Fibroblast of skin of left biceps (primary cell): ENCODE data around the gene SMCHD1.
"Not testable (repeated sequence)": the region's sequence is repeated elsewhere in the genome, so short reads cannot be mapped to it uniquely, and the experiment has no call there.

Experiments used
- DNase-seq, 2 experiments: peaks; one replicate each; pipeline ENCODE4 v3.0.0-alpha.2; 2013; ENCODE audit warnings: low read depth in 2 of 2

The SMCHD1 gene

DNA sequence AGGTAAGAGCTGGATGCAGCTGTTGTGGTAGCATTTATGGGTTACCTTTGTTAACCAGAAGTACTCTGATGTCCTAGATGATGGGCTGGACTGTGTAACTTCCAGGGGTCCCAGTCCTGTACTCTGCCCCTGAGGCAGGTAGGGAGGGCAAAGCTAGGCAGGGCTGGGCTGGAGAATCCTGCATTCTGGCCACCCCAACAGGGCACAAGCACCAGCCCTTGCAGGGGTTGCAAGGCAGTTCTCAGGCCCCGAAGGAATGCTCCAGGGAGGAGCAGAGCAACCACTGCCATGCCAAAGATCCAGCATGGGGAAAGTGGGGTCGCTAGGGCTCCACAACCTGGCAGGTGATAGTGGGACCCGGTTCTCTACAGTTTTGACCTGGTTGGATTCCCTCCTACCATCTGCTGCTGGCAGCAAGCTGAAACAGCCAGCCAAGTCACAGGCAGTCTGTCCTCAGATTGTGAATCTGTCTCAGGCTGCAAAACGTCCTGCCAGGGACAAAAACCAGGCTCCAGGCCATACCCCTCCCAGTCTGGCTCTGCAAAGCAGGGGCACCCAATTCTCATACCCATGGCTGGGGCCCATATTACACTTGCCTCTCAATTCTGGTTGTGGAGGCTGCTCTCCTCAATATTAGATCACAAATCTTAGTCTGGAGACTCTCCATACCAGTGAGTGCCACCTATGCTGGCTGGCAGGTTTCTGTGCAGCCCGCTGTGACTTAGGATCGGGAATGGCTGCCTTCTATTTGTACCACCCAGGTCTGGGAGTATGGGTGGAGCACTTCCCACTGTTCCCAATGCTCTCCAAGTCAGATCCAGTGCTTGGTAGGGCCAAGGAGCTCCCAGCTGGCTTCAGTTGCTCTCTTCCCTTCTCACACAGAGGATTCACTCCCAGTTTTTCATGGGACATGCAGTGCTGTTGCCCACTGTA lies 61.1 kb downstream of the SMCHD1 start:
- no peak for DNase-seq

DNA sequence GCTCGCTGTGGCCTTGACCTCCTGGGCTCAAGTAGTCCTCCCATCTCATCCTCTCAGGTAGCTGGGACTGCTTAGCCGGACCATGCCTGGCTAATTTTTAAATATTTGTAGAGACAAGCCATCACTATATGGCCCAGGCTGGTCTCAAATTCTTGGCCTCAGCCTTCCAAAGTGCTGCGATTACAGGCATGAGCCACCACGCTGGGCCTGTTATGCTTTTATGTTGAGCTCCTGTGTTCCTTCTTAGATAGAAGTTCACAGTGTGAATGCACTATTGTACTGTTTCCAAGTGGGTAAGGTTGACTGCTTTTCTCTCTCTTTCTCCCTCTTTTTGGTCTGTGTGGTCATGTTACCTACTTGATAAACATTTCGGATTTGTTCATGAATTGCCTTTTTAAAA lies 61.9 kb downstream of the SMCHD1 start:
- no peak for DNase-seq

DNA sequence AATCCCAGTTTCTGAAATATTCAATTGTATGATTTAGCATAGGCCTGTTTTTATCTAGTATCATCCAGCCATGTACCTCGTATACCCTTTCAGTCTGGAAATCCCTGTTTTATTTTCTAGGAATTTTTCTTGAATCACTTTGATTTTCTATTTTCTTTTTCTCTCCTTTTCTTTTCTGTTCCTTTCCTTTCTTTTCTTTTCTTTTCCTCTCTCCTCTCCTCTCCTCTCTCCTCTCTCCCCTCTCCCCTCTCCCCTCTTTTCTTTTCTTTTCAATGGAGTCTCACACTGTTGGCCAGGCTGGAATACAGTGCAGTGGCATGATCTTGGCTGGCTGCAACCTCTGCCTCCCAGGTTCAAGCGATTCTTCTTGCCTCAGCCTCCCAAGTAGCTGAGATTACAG lies 63.5 kb downstream of the SMCHD1 start:
- no peak for DNase-seq

DNA sequence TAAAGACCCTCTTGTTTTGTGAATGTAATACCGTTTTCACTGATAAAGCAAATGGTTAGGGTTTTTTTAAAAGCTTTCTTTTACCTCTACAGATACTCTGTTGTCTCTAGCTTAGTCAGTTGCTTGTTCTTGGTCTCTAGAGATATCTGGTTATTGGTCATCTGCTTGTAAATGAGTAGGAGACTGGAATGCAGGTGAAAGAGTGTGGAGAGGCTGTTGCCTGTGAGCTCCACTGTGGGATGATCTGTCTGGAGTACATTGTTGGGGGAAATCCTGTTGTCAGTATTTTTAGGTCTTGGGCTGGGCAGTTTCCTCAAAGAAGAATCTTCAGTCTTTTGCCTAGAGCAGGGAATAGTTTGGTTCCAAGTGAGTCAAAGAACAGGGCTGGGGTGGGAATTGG lies 67.7 kb downstream of the SMCHD1 start:
- no peak for DNase-seq

DNA sequence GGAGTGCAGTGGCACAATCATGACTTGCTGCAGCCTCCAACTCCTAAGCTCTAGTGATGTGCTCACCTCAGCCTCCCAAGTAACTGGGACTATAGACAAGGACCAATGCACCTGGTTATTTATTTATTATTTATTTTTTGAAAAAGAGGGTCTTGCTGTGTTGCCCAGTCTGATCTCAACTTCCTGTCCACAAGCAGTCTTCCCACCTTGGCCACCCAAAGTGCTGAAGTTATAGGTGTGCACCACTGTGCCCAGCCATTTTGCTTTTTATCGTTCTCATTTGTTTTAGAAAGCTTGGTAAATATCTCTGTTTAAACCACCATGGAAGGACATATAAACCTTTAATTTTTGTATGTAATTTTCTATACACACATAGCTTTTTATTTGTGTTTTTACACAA lies 74.2 kb downstream of the SMCHD1 start:
- no peak for DNase-seq

DNA sequence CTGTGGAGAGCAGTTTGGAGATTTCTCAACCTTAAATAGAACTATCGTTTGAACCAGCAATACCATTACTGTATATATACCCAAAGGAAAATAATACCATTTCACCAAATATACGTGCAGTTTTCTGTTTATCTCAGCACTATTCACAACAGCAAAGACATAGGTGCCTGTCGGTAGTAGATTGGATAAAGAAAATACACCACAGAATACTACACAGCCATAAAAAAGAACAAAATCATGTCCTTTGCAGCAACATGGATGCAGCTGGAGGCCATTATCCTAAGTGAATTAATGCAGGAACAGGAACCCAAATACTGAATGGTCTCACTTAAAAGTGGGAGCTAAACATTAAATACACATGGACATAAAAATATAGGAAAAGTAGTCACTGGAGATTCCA lies 81.3 kb downstream of the SMCHD1 start:
- no peak for DNase-seq

DNA sequence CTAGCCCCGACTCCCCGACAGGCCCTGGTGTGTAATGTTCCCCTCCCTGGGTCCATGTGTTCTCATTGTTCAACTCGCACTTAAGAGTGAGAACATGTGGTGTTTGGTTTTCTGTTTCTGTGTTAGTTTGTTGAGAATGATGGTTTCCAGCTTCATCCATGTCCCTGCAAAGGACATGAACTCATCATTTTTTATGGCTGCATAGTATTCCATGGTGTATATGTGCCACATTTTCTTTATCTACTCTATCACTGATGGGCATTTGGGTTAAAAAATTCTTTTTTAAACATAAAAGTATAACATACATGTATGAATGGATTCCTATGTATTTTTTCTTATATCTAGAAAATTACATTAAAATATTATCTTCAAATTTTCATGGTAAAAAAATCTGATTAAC lies 84.6 kb downstream of the SMCHD1 start:
- not testable (repeated sequence) for DNase-seq

DNA sequence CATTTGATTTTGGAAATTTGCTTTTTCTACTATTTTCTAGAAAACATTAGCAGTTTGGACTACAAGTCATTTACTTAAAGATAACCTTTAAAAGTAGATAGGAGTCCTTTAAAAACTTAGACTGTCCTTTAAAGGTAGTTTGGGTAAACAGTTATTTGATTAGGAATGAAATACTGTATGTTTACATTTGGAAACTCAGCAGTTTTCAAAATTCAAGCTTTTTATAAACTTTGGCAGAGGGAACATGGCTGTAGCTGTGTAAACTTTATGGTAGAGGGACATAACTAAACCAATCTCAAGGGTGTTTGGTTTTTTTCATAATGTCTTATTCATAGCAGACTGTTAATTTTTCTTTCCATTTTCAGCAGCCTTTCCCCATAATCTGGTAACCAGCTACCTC lies 90.7 kb downstream of the SMCHD1 start:
- no peak for DNase-seq

DNA sequence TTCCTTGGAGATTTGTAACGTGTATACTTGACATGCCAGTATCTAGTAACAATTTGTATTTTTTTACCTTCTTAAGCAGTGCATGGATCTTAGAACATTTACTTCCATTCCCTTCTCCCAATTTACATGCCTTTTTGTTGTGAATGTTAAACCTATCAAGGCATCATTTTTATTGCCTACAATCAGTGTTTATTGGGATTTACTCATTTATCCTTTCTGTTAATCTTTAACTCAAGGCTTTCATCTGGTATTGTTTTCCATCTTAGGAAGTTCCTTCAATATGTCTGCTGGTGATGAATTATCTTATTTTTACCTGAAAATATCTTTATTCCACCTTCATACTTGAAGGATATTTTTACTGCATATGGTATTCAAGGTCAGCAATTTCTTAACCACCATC lies 102.8 kb downstream of the SMCHD1 start:
- no peak for DNase-seq

DNA sequence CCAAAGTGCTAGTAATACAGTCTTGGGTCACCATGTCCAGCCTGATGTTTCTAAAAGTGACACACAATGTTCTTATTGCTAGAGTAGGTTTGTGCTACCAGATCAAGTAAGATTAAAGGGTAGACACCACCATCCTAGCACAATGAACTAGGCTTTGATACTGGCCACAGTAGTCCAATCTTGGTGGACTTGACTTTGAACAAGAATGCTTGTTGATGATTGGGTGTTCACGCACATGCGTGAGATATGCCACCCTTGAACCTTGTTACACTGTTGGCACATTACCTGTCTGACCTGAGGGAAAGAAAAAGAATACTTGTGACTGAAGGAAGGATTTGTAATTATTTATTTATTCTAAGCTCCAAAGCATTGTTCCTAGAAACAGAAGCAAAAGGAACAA lies 119.1 kb downstream of the SMCHD1 start:
- DNase-seq, result no peak

DNA sequence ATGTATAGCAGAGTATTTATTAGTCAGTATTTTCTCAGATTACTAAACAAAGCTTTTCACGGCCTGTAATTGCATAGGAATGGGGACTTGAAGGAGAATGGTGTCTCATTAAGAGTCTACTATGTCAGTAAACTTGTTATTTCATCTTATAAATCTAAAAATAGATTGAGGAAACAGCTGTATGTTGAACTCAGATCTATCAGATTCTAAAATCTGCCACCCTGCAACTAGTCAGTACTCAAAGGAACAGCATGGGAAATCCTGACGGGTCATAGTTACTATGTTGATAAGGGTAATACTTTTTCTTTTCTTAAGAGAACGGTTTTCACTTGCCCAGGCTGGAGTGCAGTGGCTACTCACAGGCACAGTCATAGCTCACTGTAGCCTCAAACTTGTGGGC lies 121.1 kb downstream of the SMCHD1 start:
- DNase-seq, result no peak

DNA sequence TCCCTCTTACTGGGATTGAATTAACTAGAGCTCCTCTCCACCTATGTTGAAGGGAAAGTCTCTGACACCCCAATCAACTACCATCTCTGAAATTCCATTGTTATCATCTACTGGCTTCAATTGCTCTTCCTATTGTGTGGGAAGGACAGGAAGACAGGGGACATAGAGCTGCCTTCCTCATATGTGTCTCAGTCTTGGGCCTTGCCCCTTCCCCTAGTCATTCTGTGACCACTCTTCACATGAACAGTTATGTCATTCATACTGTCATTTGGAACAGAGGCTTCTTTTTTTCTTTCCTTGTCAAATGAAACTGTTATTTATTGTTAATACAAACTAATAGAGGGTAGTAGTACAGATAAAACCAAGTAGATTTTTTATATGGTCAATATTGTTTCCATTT lies 121.7 kb downstream of the SMCHD1 start:
- DNase-seq, result no peak

DNA sequence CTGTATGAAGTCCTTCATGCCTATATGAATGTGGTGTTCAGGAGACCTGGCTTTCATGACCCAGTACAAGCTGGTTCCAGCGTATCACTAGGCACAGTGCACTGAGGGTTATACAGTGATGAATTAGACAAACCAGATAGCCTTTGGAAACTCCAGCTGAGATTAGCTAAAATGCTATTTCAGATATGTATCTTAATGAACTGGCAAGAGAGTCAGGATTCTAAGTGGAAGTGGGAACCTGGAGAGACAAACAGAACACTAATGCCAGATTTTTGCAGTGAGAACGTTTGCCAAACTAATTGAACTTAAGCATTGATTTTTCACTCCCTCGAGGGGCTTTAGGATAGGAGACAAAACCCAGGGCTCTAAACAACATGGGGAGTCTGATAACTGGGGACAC lies 125.2 kb downstream of the SMCHD1 start:
- DNase-seq, result no peak

DNA sequence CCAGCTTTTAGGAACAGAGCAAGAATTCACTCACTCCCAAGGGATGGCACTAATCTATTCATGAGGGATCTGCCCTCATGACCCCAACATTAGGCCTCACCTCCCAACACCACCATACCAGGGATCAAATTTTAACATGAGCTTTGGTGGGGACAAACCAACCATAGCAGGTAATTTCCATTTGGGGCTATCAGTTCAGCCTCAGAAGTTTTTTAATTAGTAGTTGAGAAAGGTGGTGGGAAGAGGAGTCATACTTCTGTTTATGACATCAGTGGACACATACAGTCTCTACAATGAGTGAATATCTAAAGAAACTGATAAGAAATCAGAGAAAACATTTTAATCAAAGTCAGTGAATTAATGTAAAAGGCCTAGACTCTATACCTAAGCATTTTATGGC lies 131.7 kb downstream of the SMCHD1 start:
- no peak for DNase-seq

DNA sequence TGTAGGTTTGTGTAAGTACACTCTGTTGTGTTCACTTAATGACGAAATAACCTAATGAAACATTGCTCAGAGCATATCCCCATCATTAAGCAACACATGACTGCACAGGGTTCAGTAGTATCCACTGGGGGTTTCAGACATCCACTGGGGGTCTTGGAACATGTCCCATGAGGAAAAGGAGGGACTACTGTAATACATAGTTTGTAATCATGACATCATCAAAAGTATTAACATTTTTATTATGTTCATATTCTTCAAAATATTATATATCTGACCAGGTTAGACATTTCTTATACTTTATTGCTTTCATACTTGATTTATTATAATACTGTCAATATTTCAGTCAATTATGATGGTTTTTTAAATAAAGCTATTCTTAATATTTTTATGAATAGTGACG lies 136.9 kb downstream of the SMCHD1 start:
- DNase-seq, result no peak

DNA sequence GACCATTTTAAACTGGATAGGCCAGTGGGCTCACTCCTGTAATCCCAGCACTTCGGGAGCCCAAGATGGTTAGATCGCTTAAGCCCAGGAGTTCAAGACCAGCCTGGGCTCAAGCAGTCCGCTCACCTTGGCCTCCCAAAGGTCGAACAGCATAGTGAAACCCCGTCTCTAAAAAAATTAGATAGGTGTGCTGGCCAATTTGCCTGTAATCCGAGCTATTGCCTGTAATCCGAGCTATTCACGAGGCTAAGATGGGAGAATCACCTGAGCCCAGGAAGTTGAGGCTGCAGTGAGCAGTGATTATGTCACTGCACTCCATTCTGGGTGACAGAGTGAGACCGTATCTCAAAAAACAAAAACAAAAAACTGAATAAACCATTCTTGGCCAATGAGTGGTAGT lies 138.6 kb downstream of the SMCHD1 start:
- no peak for DNase-seq

DNA sequence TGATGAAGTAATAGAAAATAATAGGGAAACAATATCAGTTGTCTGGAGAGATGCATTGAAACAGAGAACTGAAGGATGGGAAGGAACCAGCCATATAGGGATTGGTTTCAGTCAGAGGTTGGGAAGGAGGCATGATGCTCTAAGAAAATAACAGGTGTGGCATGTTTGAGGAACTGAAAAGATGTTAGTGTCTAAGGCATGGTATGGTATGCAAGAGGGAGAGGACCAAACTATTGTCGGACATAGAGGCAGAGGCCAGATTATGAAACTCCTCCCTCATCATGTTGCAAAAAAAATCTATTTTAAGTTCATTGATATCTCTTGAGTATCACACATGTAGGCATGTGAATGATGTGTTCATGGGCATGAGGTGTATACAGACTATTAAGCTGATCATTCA lies 142.4 kb downstream of the SMCHD1 start:
- DNase-seq, result no peak

DNA sequence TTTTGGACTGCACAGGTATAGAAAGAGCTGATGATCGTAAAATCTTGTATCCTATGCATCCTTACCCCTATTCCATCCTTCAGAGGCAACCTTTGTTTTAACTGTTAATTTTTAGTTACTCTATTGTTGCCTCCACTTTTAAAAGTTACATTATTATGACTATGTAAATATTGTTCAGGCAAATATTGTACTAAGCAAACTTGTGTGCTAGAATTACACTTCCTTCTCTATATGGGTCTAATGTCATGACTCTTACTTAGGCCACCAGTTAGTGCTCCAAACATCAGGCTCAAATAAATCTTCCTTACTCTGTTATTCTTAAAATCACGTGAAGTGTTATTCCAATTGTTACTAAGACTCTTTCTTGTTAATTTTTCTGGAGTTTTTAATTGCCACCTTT lies 143.8 kb downstream of the SMCHD1 start:
- DNase-seq, result no peak

DNA sequence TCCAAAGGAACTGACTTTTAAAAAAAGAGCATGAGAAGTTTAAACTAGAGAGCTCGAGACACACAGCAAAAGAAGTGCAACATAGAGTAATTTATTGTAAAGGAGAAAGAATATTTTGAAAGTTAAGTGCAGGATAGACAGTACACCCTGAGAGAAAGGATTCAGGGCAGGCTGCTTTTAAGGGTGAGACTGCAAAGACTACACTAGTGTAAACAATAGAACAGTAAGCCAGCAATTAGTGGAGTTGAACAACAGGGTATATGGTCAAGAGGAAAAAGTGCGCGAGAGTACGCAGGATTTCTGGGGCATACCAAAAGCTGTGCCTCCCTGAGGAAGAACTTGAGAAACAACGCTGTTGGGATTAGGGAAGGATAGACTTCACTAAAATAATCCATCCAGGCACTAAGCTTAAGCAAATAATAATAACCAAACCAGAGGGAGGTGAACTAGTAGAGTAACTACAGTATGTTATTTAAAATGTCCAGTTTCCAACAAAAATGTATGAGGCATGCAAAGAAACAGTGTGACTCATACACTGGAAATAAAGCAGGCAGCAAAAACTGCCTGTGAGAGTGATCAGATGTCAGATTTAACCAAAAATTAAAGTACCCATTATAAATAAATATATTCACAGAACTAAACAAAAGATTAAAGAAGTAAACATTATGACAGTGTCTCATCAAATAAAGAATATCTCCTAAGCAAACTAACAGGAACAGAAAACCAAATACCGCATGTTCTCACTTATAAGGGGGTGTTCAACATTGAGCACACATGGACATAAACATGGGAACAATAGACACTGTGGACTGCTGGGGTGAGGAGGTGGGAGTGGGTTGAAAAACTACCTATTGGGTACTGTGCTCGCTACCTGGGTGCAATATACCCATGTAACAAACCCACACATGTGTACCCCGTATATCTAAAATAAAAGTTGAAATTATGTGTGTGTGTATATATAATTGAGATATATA lies 150.7 kb downstream of the SMCHD1 start:
- peak; percentile 0 to 6 for DNase-seq

DNA sequence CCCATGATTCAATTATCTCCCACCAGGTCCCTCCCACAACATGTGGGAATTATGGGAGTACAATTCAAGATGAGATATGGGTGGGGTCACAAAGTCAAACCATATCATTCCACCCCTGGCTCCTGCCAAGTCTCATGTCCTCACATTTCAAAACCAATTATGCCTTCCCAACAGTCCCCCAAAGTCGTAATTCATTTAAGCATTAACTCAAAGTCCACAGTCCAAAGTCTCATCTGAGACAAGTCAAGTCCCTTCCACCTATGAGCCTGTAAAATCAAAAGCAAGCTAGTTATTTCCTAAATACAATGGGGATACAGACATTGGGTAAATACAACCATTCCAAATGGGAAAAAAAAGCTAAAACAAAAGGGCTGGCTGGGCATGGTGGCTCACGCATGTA lies 153.1 kb downstream of the SMCHD1 start:
- not testable (repeated sequence) for DNase-seq

DNA sequence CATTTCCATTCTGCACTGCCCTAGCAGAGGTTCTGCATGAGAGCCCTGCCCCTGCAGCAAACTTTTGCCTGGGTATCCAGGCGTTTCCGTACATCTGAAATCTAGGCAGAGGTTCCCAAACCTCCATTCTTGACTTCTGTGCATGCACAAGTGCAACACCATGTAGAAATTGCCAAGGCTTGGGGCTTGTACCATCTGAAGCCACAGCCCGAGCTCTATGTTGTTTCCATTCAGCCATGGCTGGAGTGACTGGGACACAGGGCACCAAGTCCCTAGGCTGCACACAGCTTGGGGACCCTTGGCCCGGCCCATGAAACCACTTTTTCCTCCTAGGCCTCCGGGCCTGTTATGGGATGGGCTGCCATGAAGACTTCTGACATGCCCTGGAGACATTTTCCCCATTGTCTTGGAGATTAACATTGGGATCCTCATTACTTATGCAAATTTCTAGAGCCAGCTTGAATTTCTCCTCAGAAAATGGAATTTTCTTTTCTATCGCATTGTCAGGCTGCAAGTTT lies 154.2 kb downstream of the SMCHD1 start:
- not testable (repeated sequence) for DNase-seq

DNA sequence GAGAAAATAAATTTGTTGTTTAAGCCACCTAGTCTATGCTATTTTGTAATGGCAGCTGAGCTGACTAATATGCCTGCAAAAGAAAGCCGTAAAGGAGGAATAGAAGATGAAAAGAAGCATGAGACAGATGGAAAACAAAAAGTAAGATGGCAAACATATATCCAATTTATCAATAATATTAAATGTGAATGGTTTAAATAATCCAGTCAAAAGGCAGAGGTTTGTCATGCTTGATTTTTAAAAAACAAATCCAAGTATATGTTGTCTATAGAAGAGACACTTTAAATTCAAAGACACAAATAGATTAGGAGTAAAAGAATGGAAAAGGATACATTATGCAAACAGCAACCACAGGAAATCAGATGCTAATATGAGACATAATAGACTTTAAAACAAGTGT lies 155.9 kb downstream of the SMCHD1 start:
- DNase-seq, result no peak
